Activated B cell treated with CpG ODN at 0.5 μM for 24 hours (primary cell): ENCODE measurements around the gene BTBD16. TPM values are rescaled to one million over a fixed set of nuclear protein-coding genes. Genes with fewer than 3 reads are reported as not detected.

Source experiments
- ATAC-seq: fragments of 200-7000 bp; cut with Tn5 transposase; one replicate; pipeline ENCODE4 v1.10.0; 2021; ENCODE audit warnings: low read depth, mild to moderate bottlenecking, moderate library complexity
- CTCF ChIA-PET: fragments of 350-600 bp; sonication (Branson Sonifier 250); formaldehyde crosslinking; loops from one replicate; lab custom pipeline; 2021; ENCODE audit warnings: antibody characterized with exemption; lab: Charles Lee
- POLR2A ChIA-PET: fragments of 350-600 bp; sonication (Branson Sonifier 250); formaldehyde crosslinking; loops from one replicate; lab custom pipeline; 2021; ENCODE audit warnings: antibody characterized with exemption; lab: Charles Lee
- DNase-seq: peaks from one replicate; pipeline ENCODE4 v3.0.0; 2022
- H3K27ac Mint-ChIP-seq: one replicate; pipeline ENCODE4 v1.8.0; 2020; ENCODE audit warnings: mixed read lengths
- H3K27me3 Mint-ChIP-seq: one replicate; pipeline ENCODE4 v1.8.0; 2021; ENCODE audit warnings: mixed read lengths
- H3K36me3 Mint-ChIP-seq: one replicate; pipeline ENCODE4 v1.8.0; 2021; ENCODE audit warnings: low read depth, mixed read lengths
- H3K4me1 Mint-ChIP-seq: one replicate; pipeline ENCODE4 v1.8.0; 2021; ENCODE audit warnings: mixed read lengths
- H3K4me3 Mint-ChIP-seq: one replicate; pipeline ENCODE4 v1.8.0; 2020; ENCODE audit warnings: mild to moderate bottlenecking, mixed read lengths
- H3K9me3 Mint-ChIP-seq: one replicate; pipeline ENCODE4 v1.8.0; 2020; ENCODE audit warnings: mixed read lengths
- intact Hi-C: fragments of 100-400 bp; cut with micrococcal nuclease; formaldehyde crosslinking; loops from one replicate; pipeline ENCODE4 v1.15.1; 2024
- total RNA-seq: library from RNA; stranded (reverse); gene quantifications from 2 replicates; pipeline ENCODE4 v1.2.3, GENCODE V29; 2022
- TF ChIP-seq, protein P1 (sequence below): fragments of 200-600 bp; IDR thresholded peaks from one replicate; pipeline ENCODE4 v1.8.0; 2022; ENCODE audit warnings: antibody characterized with exemption, mild to moderate bottlenecking

Gene BTBD16
- not detected in 2 replicates for total RNA-seq

DNA sequence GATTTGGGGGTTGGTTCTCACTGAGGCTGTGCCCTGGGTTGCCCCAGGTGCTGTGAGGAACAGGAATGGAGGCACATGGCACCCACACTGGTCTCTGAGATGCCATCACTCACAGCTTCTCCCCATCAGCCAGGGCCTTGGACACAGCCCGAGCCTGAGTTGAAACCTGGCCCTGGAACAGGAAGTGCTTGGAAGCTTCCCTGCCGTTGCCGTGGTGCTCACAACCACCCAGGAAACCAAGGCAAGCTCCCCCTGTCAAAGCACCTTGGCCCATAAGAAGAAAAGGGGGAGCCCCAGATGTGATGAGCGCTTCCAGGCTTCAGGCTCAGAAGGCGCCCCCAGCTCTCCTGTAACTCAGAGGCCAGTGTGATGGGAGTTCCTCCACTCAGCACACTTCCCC, at the start of gene BTBD16:
Gene BTBD16 (plus strand): TSS at position 221 of the 400 bp plus-strand sequence. CDS start 3,786 bp downstream, outside the sequence.
- Mint-ChIP-seq H3K4me3 (no peak within 1 kb of the TSS), H3K27me3 (peaks cover 9% of the 10 kb centered on the region), H3K9me3 (no peaks in the 10 kb centered on the region), H3K36me3 (no peaks in the 10 kb centered on the region), H3K27ac (no peak within 1 kb of the TSS), H3K4me1 (no peaks in the 10 kb centered on the region)
- intact Hi-C loops = no loop called here
- DNase-seq = no peak
- TF ChIP-seq, protein P1, sequence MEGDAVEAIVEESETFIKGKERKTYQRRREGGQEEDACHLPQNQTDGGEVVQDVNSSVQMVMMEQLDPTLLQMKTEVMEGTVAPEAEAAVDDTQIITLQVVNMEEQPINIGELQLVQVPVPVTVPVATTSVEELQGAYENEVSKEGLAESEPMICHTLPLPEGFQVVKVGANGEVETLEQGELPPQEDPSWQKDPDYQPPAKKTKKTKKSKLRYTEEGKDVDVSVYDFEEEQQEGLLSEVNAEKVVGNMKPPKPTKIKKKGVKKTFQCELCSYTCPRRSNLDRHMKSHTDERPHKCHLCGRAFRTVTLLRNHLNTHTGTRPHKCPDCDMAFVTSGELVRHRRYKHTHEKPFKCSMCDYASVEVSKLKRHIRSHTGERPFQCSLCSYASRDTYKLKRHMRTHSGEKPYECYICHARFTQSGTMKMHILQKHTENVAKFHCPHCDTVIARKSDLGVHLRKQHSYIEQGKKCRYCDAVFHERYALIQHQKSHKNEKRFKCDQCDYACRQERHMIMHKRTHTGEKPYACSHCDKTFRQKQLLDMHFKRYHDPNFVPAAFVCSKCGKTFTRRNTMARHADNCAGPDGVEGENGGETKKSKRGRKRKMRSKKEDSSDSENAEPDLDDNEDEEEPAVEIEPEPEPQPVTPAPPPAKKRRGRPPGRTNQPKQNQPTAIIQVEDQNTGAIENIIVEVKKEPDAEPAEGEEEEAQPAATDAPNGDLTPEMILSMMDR = no peak
- ATAC-seq = no peak
- CTCF ChIA-PET = interaction anchor here (1.8 kb wide), 1 partner anchor 28 kb away, joined by 5 read pairs; no protein-coding TSS in a partner anchor
- POLR2A ChIA-PET = no interaction called here

DNA sequence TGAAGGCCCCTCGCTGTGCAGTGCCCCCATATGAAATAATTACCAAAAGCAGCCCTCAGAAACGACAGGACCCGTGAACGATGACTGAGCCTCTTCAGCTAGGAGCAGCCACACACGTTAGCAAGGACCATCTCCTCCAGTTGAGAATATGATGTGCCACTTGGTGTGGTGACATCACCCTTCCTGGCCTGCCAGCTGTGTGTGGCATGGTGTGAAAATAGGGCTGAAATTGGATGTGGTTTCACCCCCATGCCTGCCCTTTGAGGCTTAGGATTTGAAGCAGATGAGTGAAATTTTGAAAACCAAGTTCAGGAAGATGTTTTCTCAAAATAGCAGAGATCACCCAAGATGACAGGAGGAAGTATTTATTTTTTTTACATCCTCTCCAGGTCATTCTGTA, 49.1 kb upstream of the BTBD16 start:
- no peaks in the 10 kb centered on the region for H3K4me1 Mint-ChIP-seq
- POLR2A ChIA-PET = no interaction called here

DNA sequence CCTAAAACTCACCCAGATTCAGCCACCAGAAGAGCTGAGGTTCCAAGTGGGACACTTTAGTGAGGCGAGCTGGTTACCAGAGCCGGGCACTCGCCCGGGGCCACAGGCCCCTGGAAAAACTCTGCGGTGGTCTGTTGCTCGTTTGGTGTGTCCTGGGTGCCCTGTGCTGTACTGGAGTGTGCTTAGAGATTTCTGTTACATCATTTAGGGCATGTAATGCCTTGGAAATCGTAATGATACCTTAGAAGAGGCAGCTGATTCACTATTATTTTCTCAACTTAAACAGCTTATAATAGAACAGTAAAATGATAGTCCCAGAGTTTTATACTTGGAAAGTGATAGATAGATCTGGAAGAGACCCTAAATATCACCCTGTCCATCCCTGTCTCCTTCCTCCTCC, 48.5 kb upstream of the BTBD16 start:
- no peak overlapping the region for H3K4me3 Mint-ChIP-seq
- H3K9me3 Mint-ChIP-seq = no peaks in the 10 kb centered on the region
- no peaks in the 10 kb centered on the region for H3K27me3 Mint-ChIP-seq
- ChIA-PET CTCF (no interaction called here), POLR2A (no interaction called here)
- ATAC-seq (no peak), DNase-seq (no peak)
- TF ChIP-seq, protein P1 = no peak
- intact Hi-C loops = no loop called here
- no peak overlapping the region for H3K27ac Mint-ChIP-seq
- no peaks in the 10 kb centered on the region for H3K4me1 Mint-ChIP-seq
- H3K36me3 Mint-ChIP-seq = no peaks in the 10 kb centered on the region

More for the DNA sequence above, 49.1 kb upstream of the BTBD16 start:
- ATAC-seq (no peak), DNase-seq (no peak)
- Mint-ChIP-seq H3K4me3 (no peak overlapping the region), H3K9me3 (no peaks in the 10 kb centered on the region), H3K27ac (no peak overlapping the region), H3K36me3 (no peaks in the 10 kb centered on the region), H3K27me3 (no peaks in the 10 kb centered on the region)
- intact Hi-C loops = no loop called here
- CTCF ChIA-PET = no interaction called here
- TF ChIP-seq, protein P1 = no peak

DNA sequence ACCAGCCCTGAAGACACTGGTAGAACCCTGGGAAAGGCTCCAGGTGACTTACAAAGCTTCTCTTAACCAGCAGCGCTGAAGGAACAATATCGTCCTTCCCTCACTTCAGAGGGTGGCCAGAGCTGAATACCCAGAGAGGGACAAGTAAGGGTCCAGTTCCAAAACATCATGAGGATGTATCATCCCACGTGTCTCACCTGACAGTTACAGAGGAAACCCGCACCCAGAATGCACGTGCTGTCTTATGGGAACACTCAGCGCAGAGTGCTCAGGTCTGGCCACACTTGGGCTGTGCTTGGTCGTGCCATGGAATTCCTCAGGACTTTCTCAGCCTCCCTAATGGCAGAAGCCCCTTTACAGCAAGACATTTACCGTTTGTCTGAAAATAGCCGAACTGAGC, 46.9 kb upstream of the BTBD16 start:
- ChIA-PET CTCF (no interaction called here), POLR2A (no interaction called here)
- Mint-ChIP-seq H3K4me1 (no peaks in the 10 kb centered on the region), H3K27ac (no peak overlapping the region), H3K4me3 (no peak overlapping the region), H3K36me3 (no peaks in the 10 kb centered on the region), H3K9me3 (no peaks in the 10 kb centered on the region), H3K27me3 (no peaks in the 10 kb centered on the region)
- DNase-seq (no peak), ATAC-seq (no peak)
- TF ChIP-seq, protein P1 = no peak
- intact Hi-C loops = no loop called here

DNA sequence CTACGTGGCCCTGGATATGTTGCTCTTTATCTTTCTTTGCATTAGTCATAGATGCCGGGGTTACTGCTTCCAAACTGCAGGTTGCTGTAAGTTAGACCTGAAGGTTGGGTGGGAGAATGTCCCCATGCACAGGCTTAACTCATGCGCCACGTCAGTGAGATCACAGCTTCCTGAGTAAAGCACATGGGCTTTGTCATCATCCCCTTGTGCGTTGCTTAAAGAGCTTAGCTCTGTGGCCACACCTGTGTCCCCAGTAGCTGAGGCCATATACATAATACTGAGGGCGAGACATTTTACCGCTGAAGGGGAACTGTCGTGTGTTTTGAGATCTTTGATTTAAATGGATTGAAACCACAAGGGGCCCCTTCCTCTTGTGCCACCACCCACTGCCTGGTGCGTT, 45.8 kb upstream of the BTBD16 start:
- ChIA-PET CTCF (no interaction called here), POLR2A (no interaction called here)
- H3K4me1 Mint-ChIP-seq = no peaks in the 10 kb centered on the region
- H3K36me3 Mint-ChIP-seq = no peaks in the 10 kb centered on the region
- DNase-seq = no peak
- no peak overlapping the region for H3K4me3 Mint-ChIP-seq
- no peak overlapping the region for H3K27ac Mint-ChIP-seq
- H3K9me3 Mint-ChIP-seq = no peaks in the 10 kb centered on the region
- H3K27me3 Mint-ChIP-seq = no peaks in the 10 kb centered on the region
- ATAC-seq = no peak
- intact Hi-C loops = no loop called here
- TF ChIP-seq, protein P1 = no peak
